Osteoblast (primary cell): Measurements from ENCODE around the gene COL13A1. TPM values are rescaled to one million over a fixed set of nuclear protein-coding genes. Genes with fewer than 3 reads are reported as not detected.

ENCODE experiments used
- DNase-seq: peaks from one replicate; pipeline ENCODE4 v3.0.0; 2011; ENCODE audit warnings: low spot score, mixed read lengths; ENCODE audit not compliant: insufficient read length; ENCODE audit errors: missing footprints
- H2AFZ ChIP-seq: 2 replicates; pipeline ENCODE4 v1.6.0; 2011; ENCODE audit warnings: mild to moderate bottlenecking, low read length
- H3K27ac ChIP-seq: 2 replicates; pipeline ENCODE4 v1.5.1; 2011; ENCODE audit warnings: mild to moderate bottlenecking, low read depth, low read length, moderate library complexity
- H3K27me3 ChIP-seq: 2 replicates; pipeline ENCODE4 v1.6.0; 2012; ENCODE audit warnings: mild to moderate bottlenecking, control low read depth, inconsistent platforms, low read length, moderate library complexity; ENCODE audit not compliant: insufficient read depth
- H3K36me3 ChIP-seq: 2 replicates; pipeline ENCODE4 v1.5.1; 2011; ENCODE audit warnings: mild to moderate bottlenecking, low read length, control low read depth, moderate library complexity; ENCODE audit not compliant: insufficient read depth
- H3K4me1 ChIP-seq: 2 replicates; pipeline ENCODE4 v1.5.1; 2011; ENCODE audit warnings: mild to moderate bottlenecking, low read length, control low read depth, moderate library complexity; ENCODE audit not compliant: insufficient read depth
- H3K4me2 ChIP-seq: 2 replicates; pipeline ENCODE4 v1.6.0; 2011; ENCODE audit warnings: mild to moderate bottlenecking, low read length; ENCODE audit not compliant: insufficient read depth
- H3K4me3 ChIP-seq: fragments of 200-600 bp; sonication (generic); 3 replicates; pipeline ENCODE4 v1.5.1; 2012; ENCODE audit warnings: mild to moderate bottlenecking, low read length, inconsistent platforms; ENCODE audit not compliant: insufficient read depth
- H3K79me2 ChIP-seq: 2 replicates; pipeline ENCODE4 v1.6.0; 2012; ENCODE audit warnings: mild to moderate bottlenecking, low read length, control low read depth, inconsistent platforms; ENCODE audit not compliant: insufficient read depth
- H3K9me3 ChIP-seq: 2 replicates; pipeline ENCODE4 v1.5.1; 2011; ENCODE audit warnings: low read depth, low read length, control low read depth
- H4K20me1 ChIP-seq: 2 replicates; pipeline ENCODE4 v1.6.0; 2012; ENCODE audit warnings: mild to moderate bottlenecking, low read length, control low read depth; ENCODE audit not compliant: insufficient read depth
- CTCF ChIP-seq: IDR thresholded peaks from 2 replicates; pipeline ENCODE4 v1.5.1; 2011; ENCODE audit warnings: mild to moderate bottlenecking, low read depth, low read length, moderate library complexity; ENCODE audit errors: extremely low read depth
- total RNA-seq: library from RNA; depleted of rRNA; stranded (reverse); fragments of >200 nt; gene quantifications from 2 replicates; pipeline ENCODE4 v1.2.3, GENCODE V29; 2012

COL13A1 gene
- total RNA-seq, 1 donor, result 1.1 TPM

GRCh38 chr10:69892406-69892805 is 90.7 kb downstream of the COL13A1 start:
- Histone ChIP-seq H3K27me3 (no peaks in the 10 kb centered on the region), H3K4me3 (no peak overlapping the region), H3K9me3 (no peaks in the 10 kb centered on the region), H4K20me1 (no peaks in the 10 kb centered on the region), H3K4me2 (no peak overlapping the region), H2AFZ (no peak overlapping the region), H3K79me2 (no peaks in the 10 kb centered on the region), H3K4me1 (no peaks in the 10 kb centered on the region), H3K27ac (no peak overlapping the region), H3K36me3 (no peaks in the 10 kb centered on the region)
- no peak for DNase-seq
- no peak for TF ChIP-seq CTCF

DNA sequence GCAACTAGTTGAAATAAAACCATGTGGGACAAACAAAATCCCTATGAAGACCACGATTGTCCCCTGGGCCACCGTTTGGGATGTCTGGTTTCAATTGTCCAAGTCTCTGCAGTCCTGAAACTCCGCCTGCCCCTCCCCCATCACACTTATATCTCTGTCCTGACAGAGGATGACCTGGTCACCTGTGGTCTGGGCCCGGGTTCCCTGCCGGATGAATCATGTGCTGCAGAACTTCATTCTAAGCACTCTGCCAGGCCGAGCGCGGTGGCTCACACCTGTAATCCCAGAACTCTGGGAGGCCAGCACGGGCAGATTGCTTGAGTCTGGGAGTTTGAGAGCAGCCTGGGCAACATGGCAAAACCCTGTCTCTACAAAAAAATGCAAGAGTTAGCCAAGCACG is 91.1 kb downstream of the COL13A1 start:
- no peak overlapping the region for H3K27ac ChIP-seq
- no peaks in the 10 kb centered on the region for H4K20me1 ChIP-seq

GRCh38 chr10:69893271-69893900 is 91.7 kb downstream of the COL13A1 start:
- no peak for TF ChIP-seq CTCF
- H3K79me2 ChIP-seq, result no peaks in the 10 kb centered on the region
- no peaks in the 10 kb centered on the region for H3K9me3 ChIP-seq
- H3K4me1 ChIP-seq, result no peaks in the 10 kb centered on the region
- no peak overlapping the region for H3K4me2 ChIP-seq
- H3K27ac ChIP-seq, result no peak overlapping the region
- H3K4me3 ChIP-seq, result no peak overlapping the region
- H3K36me3 ChIP-seq, result no peaks in the 10 kb centered on the region
- no peak for DNase-seq
- no peaks in the 10 kb centered on the region for H3K27me3 ChIP-seq
- no peak overlapping the region for H2AFZ ChIP-seq
- no peaks in the 10 kb centered on the region for H4K20me1 ChIP-seq

More for the DNA sequence above, 91.1 kb downstream of the COL13A1 start:
- H3K4me1 ChIP-seq, result no peaks in the 10 kb centered on the region
- no peaks in the 10 kb centered on the region for H3K36me3 ChIP-seq
- no peaks in the 10 kb centered on the region for H3K9me3 ChIP-seq
- no peaks in the 10 kb centered on the region for H3K27me3 ChIP-seq
- no peak overlapping the region for H3K4me3 ChIP-seq
- H2AFZ ChIP-seq, result no peak overlapping the region
- DNase-seq, result peak; percentile 52
- no peak for TF ChIP-seq CTCF
- H3K79me2 ChIP-seq, result no peaks in the 10 kb centered on the region
- H3K4me2 ChIP-seq, result no peak overlapping the region

- Histone ChIP-seq H3K4me1 (no peaks in the 10 kb centered on the region), H3K4me3 (no peak overlapping the region)
- TF ChIP-seq CTCF, result no peak
Observed at GRCh38 chr10:69894156-69894555, 92.5 kb downstream of the COL13A1 start.

More at GRCh38 chr10:69894156-69894555, 92.5 kb downstream of the COL13A1 start:
- peak; percentile 29 for DNase-seq
- Histone ChIP-seq H3K27me3 (no peaks in the 10 kb centered on the region), H4K20me1 (no peaks in the 10 kb centered on the region), H3K27ac (no peak overlapping the region), H3K4me2 (no peak overlapping the region), H3K79me2 (no peaks in the 10 kb centered on the region), H3K36me3 (no peaks in the 10 kb centered on the region), H3K9me3 (no peaks in the 10 kb centered on the region), H2AFZ (no peak overlapping the region)
